GM03348 (cell line): ENCODE results near the gene GNPNAT1.
"Not testable (repeated sequence)": the region's sequence is repeated elsewhere in the genome, so short reads cannot be mapped to it uniquely, and the experiment has no call there.

Experiments
- DNase-seq: peaks from one replicate; pipeline ENCODE4 v3.0.0; 2012; ENCODE audit warnings: low spot score

GNPNAT1 gene

DNA sequence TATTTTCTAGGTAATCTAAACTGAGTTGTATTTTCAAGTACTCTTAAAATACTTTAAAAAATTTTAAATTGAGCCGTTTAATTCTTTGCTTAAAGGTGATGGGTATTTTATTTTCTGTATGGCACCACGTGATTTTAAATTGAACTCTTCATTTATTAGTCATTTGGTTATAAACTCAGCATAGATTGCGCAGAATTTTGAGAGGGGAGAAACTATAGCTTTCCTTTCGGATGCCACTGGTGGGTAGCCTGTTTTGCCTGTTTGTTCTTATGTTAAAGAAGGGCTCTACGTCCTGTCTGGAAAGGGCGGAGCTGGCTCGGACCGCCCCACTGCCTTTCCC is 61.9 kb downstream of the GNPNAT1 start:
- no peak for DNase-seq

DNA sequence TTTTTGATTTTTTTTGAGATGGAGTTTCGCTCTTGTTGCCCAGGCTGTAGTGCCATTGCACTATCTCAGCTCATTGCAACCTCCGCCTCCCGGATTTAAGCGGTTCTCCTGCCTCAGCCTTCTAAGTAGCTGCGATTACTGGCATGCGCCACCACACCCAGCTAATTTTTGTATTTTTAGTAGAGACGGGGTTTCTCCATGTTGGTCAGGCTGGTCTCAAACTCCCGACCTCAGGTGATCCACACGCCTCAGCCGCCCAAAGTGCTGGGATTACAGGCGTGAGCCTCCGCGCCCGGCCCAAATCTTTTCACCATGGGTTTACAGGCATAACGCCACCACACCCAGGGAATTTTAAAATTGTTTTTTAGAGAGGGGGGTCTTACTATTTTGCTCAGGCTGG is 62.4 kb downstream of the GNPNAT1 start:
- not testable (repeated sequence) for DNase-seq

DNA sequence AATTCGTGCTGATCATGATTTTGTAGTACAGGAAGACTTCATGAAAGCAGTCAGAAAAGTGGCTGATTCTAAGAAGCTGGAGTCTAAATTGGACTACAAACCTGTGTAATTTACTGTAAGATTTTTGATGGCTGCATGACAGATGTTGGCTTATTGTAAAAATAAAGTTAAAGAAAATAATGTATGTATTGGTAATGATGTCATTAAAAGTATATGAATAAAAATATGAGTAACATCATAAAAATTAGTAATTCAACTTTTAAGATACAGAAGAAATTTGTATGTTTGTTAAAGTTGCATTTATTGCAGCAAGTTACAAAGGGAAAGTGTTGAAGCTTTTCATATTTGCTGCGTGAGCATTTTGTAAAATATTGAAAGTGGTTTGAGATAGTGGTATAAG is 63.9 kb downstream of the GNPNAT1 start:
- DNase-seq = not testable (repeated sequence)
